Endothelial cell of umbilical vein (primary cell): ENCODE measurements around the gene YBX3. TPM values are rescaled to one million over a fixed set of nuclear protein-coding genes. Genes with fewer than 3 reads are reported as not detected.

Experiments
- BruUV-seq: library from RNA; stranded (reverse); fragments of 400-500 nt; replicated peaks from 2 replicates; lab custom pipeline; 2021; lab: Mats Ljungman, UMichigan
- CTCF ChIA-PET: fragments of 300-600, 350-600 bp; sonication (Branson Sonifier 250); formaldehyde crosslinking; loops from one replicate; lab custom pipeline; 2021; ENCODE audit warnings: antibody characterized with exemption, inconsistent platforms; lab: Charles Lee
- POLR2A ChIA-PET: fragments of 300-600, 350-600 bp; sonication (Branson Sonifier 250); formaldehyde crosslinking; loops from one replicate; lab custom pipeline; 2021; ENCODE audit warnings: antibody characterized with exemption, inconsistent platforms; lab: Charles Lee
- DNase-seq: peaks from one replicate; pipeline ENCODE4 v3.0.0-alpha.2; 2011; ENCODE audit warnings: low read depth, low spot score
- FAIRE-seq: peaks from 2 replicates; lab custom pipeline; 2011; peaks lifted over from hg19 to GRCh38; lab: Jason Lieb, UNC
- H2AFZ ChIP-seq: 2 replicates; pipeline ENCODE4 v1.6.0; 2012; ENCODE audit warnings: low read depth, low read length, control low read depth, inconsistent platforms
- H3K27ac ChIP-seq: 2 replicates; pipeline ENCODE4 v1.5.1; 2011; ENCODE audit warnings: low read depth, mild to moderate bottlenecking, control low read depth, low read length, moderate library complexity; ENCODE audit not compliant: insufficient read depth
- H3K27me3 ChIP-seq, 2 experiments: 2 replicates each; pipeline versions ENCODE4 v1.6.0 to v1.6.1; 2011; ENCODE audit warnings: low read length in 2 of 2, mixed read lengths in 1 of 2; ENCODE audit not compliant: control insufficient read depth in 2 of 2, insufficient read depth in 2 of 2
- H3K36me3 ChIP-seq, 2 experiments: 2 replicates in 1 of 2; 3 replicates in 1 of 2; pipeline ENCODE4 v1.5.1; 2011; ENCODE audit warnings: low read length in 2 of 2, mild to moderate bottlenecking in 1 of 2, moderate library complexity in 1 of 2; ENCODE audit not compliant: control insufficient read depth in 2 of 2, insufficient read depth in 2 of 2; ENCODE audit errors: extremely low read depth in 1 of 2
- H3K4me1 ChIP-seq: 3 replicates; pipeline ENCODE4 v1.5.1; 2011; ENCODE audit warnings: mild to moderate bottlenecking, low read length; ENCODE audit not compliant: control insufficient read depth, insufficient read depth; ENCODE audit errors: extremely low read depth
- H3K4me2 ChIP-seq: 2 replicates; pipeline ENCODE4 v1.6.1; 2011; ENCODE audit warnings: low read length, control low read depth, mixed read lengths; ENCODE audit not compliant: insufficient read depth
- H3K4me3 ChIP-seq, 3 experiments: fragments of 200-600 bp in 1 of 3; sonication (generic), shearing (Covaris generic) in 1 of 3; replicated peaks in 1 of 3; 2 replicates each; pipeline ENCODE4 v1.5.1; 2011 to 2016; ENCODE audit warnings: control low read depth in 3 of 3, low read length in 3 of 3, mild to moderate bottlenecking in 2 of 3, inconsistent platforms in 1 of 3, low read depth in 1 of 3, moderate library complexity in 1 of 3; ENCODE audit not compliant: insufficient read depth in 1 of 3
- H3K79me2 ChIP-seq: 2 replicates; pipeline ENCODE4 v1.6.0; 2012; ENCODE audit warnings: low read length, inconsistent platforms; ENCODE audit not compliant: control insufficient read depth, insufficient read depth
- H3K9ac ChIP-seq: replicated peaks from 2 replicates; pipeline ENCODE3; 2011; ENCODE audit warnings: low read length, control low read depth; ENCODE audit not compliant: insufficient read depth; ENCODE audit errors: extremely low read depth
- H3K9me1 ChIP-seq: replicated peaks from 3 replicates; pipeline ENCODE4 v1.6.0; 2011; ENCODE audit warnings: mild to moderate bottlenecking, low read length; ENCODE audit not compliant: control insufficient read depth, insufficient read depth; ENCODE audit errors: extremely low read depth
- H3K9me3 ChIP-seq: replicated peaks from 2 replicates; pipeline ENCODE4 v1.5.1; 2012; ENCODE audit warnings: low read length, inconsistent platforms; ENCODE audit not compliant: control insufficient read depth, insufficient read depth
- H4K20me1 ChIP-seq: replicated peaks from 2 replicates; pipeline ENCODE3; 2011; ENCODE audit warnings: mild to moderate bottlenecking, low read length; ENCODE audit not compliant: control insufficient read depth, insufficient read depth; ENCODE audit errors: extremely low read depth
- EZH2 ChIP-seq: IDR thresholded peaks from 2 replicates; pipeline ENCODE4 v1.6.1; 2012; ENCODE audit warnings: borderline replicate concordance, low read depth, mild to moderate bottlenecking, moderate library complexity, low read length, inconsistent platforms; ENCODE audit not compliant: severe bottlenecking
- FOS ChIP-seq: IDR thresholded peaks from 2 replicates; pipeline ENCODE4 v1.6.1; 2011; ENCODE audit warnings: mild to moderate bottlenecking, low read length, moderate library complexity, borderline replicate concordance; ENCODE audit not compliant: insufficient read depth
- GATA2 ChIP-seq: IDR thresholded peaks from 2 replicates; pipeline ENCODE4 v1.7.0; 2011; ENCODE audit warnings: low read depth, mild to moderate bottlenecking, moderate library complexity, mixed read lengths, low read length; ENCODE audit not compliant: insufficient read length, insufficient read depth
- JUN ChIP-seq: IDR thresholded peaks from 2 replicates; pipeline ENCODE4 v1.6.1; 2011; ENCODE audit warnings: borderline replicate concordance, low read depth; ENCODE audit not compliant: insufficient read length, insufficient read depth
- MYC ChIP-seq: IDR thresholded peaks from one replicate; pipeline ENCODE4 v1.6.1; 2011; ENCODE audit warnings: mild to moderate bottlenecking, low read depth, low read length
- POLR2A ChIP-seq: IDR thresholded peaks from 2 replicates; pipeline ENCODE4 v1.6.1; 2012; ENCODE audit warnings: low read depth, mild to moderate bottlenecking, control low read depth, low read length
- POLR2AphosphoS5 ChIP-seq: IDR thresholded peaks from 2 replicates; pipeline ENCODE4 v1.6.1; 2012; ENCODE audit warnings: low read depth, mild to moderate bottlenecking, control low read depth, low read length, moderate library complexity; ENCODE audit not compliant: insufficient read depth
- dilution Hi-C: fragments of 300-500 bp; cut with MboI; formaldehyde crosslinking; loops from one replicate; pipeline ENCODE4 v1.15.0; 2019; ENCODE audit warnings: low sequenced_read_pairs; ENCODE audit not compliant: extremely low pct_ligation_motif_present
- intact Hi-C: fragments of 100-400 bp; cut with micrococcal nuclease; formaldehyde crosslinking; loops from one replicate; pipeline ENCODE4 v1.10.0; 2022
- polyA plus RNA-seq, 4 experiments: library from polyadenylated mRNA; depleted of rRNA in 3 of 4; stranded (reverse) in 3 of 4; unstranded in 1 of 4; fragments of >200 nt; gene quantifications; 2 replicates each; pipeline versions ENCODE4 v1.2.1 to v1.2.3, GENCODE V29; 2011 to 2012; ENCODE audit warnings: missing spikeins in 1 of 4
- total RNA-seq: library from RNA; stranded (reverse); gene quantifications from 2 replicates; pipeline ENCODE4 v1.2.3, GENCODE V29; 2021
- TF ChIP-seq, protein P1 (sequence below), 2 donors: IDR thresholded peaks; 1 replicate in 1 of 2; 2 replicates in 1 of 2; pipeline ENCODE4 v1.5.1; 2011; ENCODE audit warnings: low read length in 2 of 2, mild to moderate bottlenecking in 2 of 2, moderate library complexity in 2 of 2, control low read depth in 1 of 2, inconsistent platforms in 1 of 2, low read depth in 1 of 2; ENCODE audit not compliant: insufficient read depth in 1 of 2; ENCODE audit errors: extremely low read depth in 1 of 2
- TF ChIP-seq, protein P2 (sequence below): IDR thresholded peaks from 2 replicates; pipeline ENCODE4 v1.6.1; 2011; ENCODE audit not compliant: insufficient read depth, insufficient read length

The YBX3 gene
- total and polyA plus RNA-seq, 2 donors (not counting 3 experiments of a cell fraction or from before 2014, with no cell fraction given): 137 to 441 TPM

DNA sequence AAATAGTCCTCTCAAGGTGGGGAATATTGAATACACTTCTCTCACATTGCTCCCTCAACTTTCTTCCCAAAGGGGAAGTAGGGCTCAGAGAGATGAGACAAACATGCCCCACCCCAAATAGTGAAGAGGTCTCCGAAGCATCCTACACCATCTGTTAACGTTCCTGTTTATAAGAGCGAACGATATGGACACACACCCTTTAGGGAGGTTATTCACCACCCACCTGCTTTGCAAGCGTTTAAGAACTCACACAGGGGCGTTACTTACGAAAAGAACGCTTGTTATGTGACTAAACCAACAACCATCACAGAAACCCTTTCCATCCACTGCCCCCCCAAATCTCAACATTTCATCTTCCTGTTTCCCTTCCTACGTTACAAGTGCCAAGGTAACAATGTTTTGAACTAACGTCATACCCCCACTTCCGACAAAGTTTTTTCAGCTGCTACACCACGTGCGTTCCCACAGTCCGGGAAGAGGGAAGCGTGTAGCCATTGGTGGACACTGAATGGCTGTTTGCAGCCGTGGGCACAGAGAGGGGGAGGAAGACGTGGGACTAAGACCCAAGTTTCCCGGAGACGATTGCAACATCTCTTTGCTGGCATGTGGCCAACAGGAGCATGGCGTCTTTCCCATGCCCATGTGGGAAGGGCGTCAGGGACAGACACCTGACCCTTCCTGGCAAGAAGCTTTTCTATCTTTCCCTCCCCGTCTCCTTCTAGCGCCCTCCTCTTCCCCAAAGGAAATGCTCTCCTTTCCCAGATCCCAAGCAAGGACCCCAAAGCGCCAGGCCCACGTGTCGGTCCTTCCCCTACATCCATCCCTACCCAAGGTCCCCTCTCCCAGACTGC is 1.2 kb downstream of the YBX3 start:
- H3K4me3 ChIP-seq: peak overlapping the region; percentile 87 to 92 (median 88)
- H3K27me3 ChIP-seq: no peaks in the 10 kb centered on the region
- POLR2A ChIA-PET: no interaction called here
- dilution Hi-C loops (no loop called here), intact Hi-C loops (loop anchor here (1.0 to 5.0 kb wide), 6 partner anchors 28 to 510 kb away; partner anchors contain the start of genes GABARAPL1, MAGOHB and SMIM10L1)
- peaks cover 4% of the 10 kb centered on the region for H4K20me1 ChIP-seq
- TF ChIP-seq GATA2 (peak; percentile 14), POLR2AphosphoS5 (peak; percentile 71), JUN (peak; percentile 68), MYC (peak; percentile 75), EZH2 (no peak), POLR2A (peak; percentile 39), FOS (no peak)
- TF ChIP-seq, protein P1, sequence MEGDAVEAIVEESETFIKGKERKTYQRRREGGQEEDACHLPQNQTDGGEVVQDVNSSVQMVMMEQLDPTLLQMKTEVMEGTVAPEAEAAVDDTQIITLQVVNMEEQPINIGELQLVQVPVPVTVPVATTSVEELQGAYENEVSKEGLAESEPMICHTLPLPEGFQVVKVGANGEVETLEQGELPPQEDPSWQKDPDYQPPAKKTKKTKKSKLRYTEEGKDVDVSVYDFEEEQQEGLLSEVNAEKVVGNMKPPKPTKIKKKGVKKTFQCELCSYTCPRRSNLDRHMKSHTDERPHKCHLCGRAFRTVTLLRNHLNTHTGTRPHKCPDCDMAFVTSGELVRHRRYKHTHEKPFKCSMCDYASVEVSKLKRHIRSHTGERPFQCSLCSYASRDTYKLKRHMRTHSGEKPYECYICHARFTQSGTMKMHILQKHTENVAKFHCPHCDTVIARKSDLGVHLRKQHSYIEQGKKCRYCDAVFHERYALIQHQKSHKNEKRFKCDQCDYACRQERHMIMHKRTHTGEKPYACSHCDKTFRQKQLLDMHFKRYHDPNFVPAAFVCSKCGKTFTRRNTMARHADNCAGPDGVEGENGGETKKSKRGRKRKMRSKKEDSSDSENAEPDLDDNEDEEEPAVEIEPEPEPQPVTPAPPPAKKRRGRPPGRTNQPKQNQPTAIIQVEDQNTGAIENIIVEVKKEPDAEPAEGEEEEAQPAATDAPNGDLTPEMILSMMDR (IDR thresholded peaks at IDR 0.05; ENCODE audit: extremely low read depth in 1 of 2, insufficient read depth in 1 of 2, low read depth in 1 of 2, low read length in 2 of 2): no peak
- TF ChIP-seq, protein P2, sequence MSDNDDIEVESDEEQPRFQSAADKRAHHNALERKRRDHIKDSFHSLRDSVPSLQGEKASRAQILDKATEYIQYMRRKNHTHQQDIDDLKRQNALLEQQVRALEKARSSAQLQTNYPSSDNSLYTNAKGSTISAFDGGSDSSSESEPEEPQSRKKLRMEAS: peak; percentile 99
- BruUV-seq: no TSS peak
- H3K9me3 ChIP-seq: no peaks in the 10 kb centered on the region
- DNase-seq (peak; percentile 100), FAIRE-seq (peak; percentile 82)
- H3K9me1 ChIP-seq: no peaks in the 10 kb centered on the region
- H3K36me3 ChIP-seq: no peaks in the 10 kb centered on the region
- H3K4me2 ChIP-seq: peak overlapping the region; percentile 90
- CTCF ChIA-PET: interaction anchor here (3.4 kb wide), 1 partner anchor 28 kb away, joined by 30 read pairs; no protein-coding TSS in a partner anchor
- peak overlapping the region; percentile 99 for H3K9ac ChIP-seq
- H2AFZ ChIP-seq: no peak overlapping the region
- H3K4me1 ChIP-seq: peaks cover 57% of the 10 kb centered on the region
- H3K27ac ChIP-seq: peak overlapping the region; percentile 98
- H3K79me2 ChIP-seq: peaks cover 68% of the 10 kb centered on the region
